ENCODE results near the gene MTAP.

Gene MTAP

DNA sequence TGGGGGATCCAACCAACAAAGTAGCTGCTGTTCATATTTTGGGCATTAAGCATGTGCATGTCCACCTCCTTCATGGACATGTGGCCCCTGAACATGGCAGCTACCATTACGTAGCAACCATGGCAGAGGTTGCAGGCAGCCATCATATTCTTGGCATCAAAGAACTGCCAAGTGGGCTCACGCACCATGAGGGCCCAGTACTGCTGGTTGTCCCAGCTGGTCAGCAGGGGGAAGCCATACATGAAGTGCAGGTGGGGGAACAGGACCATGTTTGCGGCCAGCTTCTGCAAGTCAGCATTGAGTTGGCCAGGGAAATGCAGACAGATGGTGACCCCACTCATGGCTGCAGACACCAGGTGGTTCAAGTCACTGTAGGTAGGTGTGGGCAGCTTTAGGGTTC is 9.5 kb downstream of the MTAP start:
- TF ChIP-seq, protein P1, sequence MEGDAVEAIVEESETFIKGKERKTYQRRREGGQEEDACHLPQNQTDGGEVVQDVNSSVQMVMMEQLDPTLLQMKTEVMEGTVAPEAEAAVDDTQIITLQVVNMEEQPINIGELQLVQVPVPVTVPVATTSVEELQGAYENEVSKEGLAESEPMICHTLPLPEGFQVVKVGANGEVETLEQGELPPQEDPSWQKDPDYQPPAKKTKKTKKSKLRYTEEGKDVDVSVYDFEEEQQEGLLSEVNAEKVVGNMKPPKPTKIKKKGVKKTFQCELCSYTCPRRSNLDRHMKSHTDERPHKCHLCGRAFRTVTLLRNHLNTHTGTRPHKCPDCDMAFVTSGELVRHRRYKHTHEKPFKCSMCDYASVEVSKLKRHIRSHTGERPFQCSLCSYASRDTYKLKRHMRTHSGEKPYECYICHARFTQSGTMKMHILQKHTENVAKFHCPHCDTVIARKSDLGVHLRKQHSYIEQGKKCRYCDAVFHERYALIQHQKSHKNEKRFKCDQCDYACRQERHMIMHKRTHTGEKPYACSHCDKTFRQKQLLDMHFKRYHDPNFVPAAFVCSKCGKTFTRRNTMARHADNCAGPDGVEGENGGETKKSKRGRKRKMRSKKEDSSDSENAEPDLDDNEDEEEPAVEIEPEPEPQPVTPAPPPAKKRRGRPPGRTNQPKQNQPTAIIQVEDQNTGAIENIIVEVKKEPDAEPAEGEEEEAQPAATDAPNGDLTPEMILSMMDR (IDR thresholded peaks at IDR 0.05; ENCODE audit: low read depth, low read length, missing control alignments), result no peak
- H3K4me3 ChIP-seq (replicated peaks; ENCODE audit: low read depth, low read length), result no peak overlapping the region
- DNase-seq (ENCODE audit: extremely low read depth, low read depth), result no peak

DNA sequence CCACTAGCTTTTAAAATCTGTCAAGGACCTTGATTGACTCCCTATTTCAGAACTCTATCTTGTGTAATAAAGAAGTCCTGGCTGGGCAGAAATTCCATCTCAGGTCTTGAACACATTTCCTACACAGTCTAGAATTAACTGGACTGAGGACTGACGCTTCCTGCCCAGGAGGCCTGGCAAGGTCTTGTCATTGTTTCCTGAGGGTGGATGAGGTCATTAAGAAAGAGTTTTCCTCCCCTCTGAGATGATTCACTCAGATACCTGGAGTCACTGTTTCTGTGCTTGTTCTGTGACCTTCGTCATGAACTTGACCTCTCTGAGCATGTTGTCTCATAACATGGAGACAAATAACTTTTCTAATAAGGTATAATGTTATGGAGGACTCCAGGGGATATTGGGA is 10.0 kb downstream of the MTAP start:
- TF ChIP-seq, protein P1 (IDR thresholded peaks at IDR 0.05; ENCODE audit: low read depth, low read length, missing control alignments), result no peak
- H3K4me3 ChIP-seq (replicated peaks; ENCODE audit: low read depth, low read length), result no peak overlapping the region
- DNase-seq (ENCODE audit: extremely low read depth, low read depth), result no peak

DNA sequence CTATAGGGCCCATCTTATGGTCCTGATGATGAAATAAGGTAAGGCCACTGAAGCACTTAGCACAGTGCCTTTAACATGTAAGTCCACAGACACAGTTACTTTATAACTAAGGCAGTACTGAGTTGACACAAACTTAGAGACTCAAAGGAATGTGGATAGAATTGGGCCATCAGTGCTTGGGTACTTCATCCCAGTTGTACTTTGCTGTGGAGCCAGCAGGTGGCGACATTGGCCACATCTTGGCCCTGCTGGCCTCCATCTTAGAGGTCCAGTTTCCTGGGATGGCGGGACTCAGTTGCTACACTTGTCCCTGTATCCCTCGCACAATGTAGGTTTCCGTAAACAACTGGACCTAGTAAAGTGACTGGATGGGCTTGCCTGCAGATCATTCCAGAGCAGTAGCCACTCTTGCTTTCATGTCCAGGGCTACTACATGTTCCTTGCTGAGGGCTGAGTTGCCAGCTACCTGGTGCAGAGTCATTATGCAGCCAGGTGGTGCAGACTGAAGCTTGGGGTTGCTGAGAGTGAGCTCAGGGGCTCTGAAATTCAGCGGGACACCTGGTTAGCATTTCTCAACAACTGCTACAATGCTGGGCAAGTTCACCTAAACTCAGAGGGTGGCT is 10.6 kb downstream of the MTAP start:
- no peak overlapping the region for H3K4me3 ChIP-seq (replicated peaks; ENCODE audit: low read depth, low read length)
- DNase-seq (ENCODE audit: extremely low read depth, low read depth), result peak; percentile 48
- TF ChIP-seq, protein P1 (IDR thresholded peaks at IDR 0.05; ENCODE audit: low read depth, low read length, missing control alignments), result peak; percentile 84

DNA sequence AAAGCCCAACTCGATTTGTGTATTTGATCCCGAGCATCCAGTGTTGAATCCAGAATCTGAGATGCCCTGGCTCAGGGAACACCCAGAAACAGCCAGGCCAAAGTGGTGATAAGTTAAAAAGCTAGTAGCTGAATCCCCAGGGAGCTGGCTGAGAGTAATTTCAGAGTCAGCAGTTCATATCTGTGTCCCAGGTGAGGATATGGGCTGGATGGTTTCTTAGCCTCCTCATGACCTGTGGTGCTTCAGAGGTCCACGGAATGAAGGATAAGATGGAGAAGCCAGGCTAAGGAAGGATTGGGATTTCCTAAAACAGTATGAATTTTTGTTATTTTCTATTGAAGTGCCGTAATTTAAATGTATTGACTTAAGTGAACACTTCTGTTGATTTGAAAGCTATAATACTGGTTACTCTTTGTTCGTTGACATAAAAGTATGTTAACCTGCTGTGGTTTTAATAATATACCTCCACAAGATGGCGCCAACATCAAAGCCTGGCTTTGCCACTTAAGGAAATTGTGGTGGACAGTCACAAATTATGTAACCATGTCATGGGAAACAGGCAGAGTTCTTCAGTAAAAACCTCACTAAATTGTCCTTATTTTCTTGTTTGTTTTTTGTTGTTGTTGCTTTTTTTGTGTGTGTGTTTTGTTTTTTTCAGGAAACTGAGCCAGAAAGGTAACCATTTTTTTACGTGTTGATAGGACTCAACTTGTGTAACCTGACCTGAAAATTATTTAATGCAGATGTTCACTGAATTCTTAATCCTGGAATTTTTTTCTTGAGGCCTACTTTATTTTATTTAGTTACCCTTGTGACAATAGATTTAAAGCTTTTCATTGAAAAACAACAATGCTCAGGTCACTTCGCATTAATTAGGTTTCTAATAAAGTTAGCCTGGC is 11.4 kb downstream of the MTAP start:
- TF ChIP-seq, protein P1 (IDR thresholded peaks at IDR 0.05; ENCODE audit: low read depth, low read length, missing control alignments), result peak; percentile 59
- no peak overlapping the region for H3K4me3 ChIP-seq (replicated peaks; ENCODE audit: low read depth, low read length)
- DNase-seq (ENCODE audit: extremely low read depth, low read depth), result peak; percentile 52

DNA sequence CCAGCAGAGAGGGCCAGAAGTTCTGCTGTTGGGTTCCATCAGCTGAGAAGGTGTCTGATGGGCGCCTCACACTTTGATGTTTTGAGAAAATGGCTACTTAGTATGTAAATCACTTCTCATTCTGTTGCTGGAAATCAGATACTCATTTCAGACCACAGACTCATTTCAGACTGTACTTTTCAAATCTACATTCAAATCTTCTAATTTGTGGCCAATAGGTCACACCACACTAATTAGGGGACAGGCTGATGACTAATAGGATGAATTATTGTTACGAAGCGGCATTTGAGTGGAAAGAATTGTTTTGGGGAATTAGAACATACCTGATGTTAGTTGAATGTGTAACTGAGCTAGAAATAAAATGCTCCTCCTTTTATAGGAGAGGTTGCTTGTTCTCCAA is 13.2 kb downstream of the MTAP start:
- TF ChIP-seq, protein P1 (IDR thresholded peaks at IDR 0.05; ENCODE audit: low read depth, low read length, missing control alignments), result no peak
- H3K4me3 ChIP-seq (replicated peaks; ENCODE audit: low read depth, low read length), result no peak overlapping the region
- DNase-seq (ENCODE audit: extremely low read depth, low read depth), result no peak

DNA sequence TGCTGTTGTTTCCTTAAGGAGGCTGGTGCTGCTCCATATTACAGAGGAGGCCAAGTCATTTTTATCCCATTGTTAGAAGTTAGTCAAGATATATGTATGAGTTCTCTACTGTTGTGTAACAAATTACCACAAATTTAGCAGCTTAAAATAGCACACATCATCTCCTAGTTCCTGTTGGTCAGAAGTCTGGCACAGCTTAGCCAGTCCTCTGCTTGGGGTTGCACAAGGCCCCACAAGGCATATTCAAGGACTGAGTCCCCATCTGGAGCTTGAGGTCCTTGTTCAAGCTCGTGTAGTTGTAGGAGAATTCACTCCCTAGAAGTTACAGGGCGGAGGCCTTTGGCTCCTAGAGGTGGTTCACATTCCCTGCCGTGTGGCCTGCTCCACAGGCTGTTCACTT is 14.7 kb downstream of the MTAP start:
- no peak for DNase-seq (ENCODE audit: extremely low read depth, low read depth)
- TF ChIP-seq, protein P1 (IDR thresholded peaks at IDR 0.05; ENCODE audit: low read depth, low read length, missing control alignments), result no peak
- H3K4me3 ChIP-seq (replicated peaks; ENCODE audit: low read depth, low read length), result no peak overlapping the region
